Peyer's patch (tissue), 4 donors: ENCODE data around the gene PM20D1.

Experiments
- CTCF ChIP-seq, 6 experiments: fragments of 450-650 bp in 4 of 6; fragments of 200-600 bp in 2 of 6; sonication (generic) in 1 of 6; IDR thresholded peaks; one replicate each; pipeline ENCODE4 v1.5.1; 2017 to 2019; ENCODE audit warnings: antibody characterized with exemption in 6 of 6, mild to moderate bottlenecking in 3 of 6, moderate library complexity in 1 of 6
- POLR2A ChIP-seq, 2 donors: fragments of 450-650 bp; IDR thresholded peaks; one replicate each; pipeline ENCODE4 v1.5.1; 2017; ENCODE audit warnings: antibody characterized with exemption in 2 of 2, mild to moderate bottlenecking in 2 of 2, moderate library complexity in 2 of 2

- TF ChIP-seq POLR2A (IDR thresholded peaks at IDR 0.05) (no peak), CTCF (IDR thresholded peaks at IDR 0.05) (no peak)
Observed at GRCh38 chr1:205879974-205880373, 30.0 kb upstream of the PM20D1 start.
